HL-60/S4 (cell line): Measurements from ENCODE around the gene TBC1D5.
"Not testable (repeated sequence)": the region's sequence is repeated elsewhere in the genome, so short reads cannot be mapped to it uniquely, and the experiment has no call there.

Source experiments
- in situ Hi-C: fragments of 300-500 bp; cut with MboI; formaldehyde crosslinking; loops from 2 replicates; pipeline ENCODE4 v1.14.3; 2022; ENCODE audit warnings: low sequenced_read_pairs

Gene TBC1D5

GRCh38 chr3:17648630-17649355 lies 93.6 kb downstream of the TBC1D5 start:
- in situ Hi-C loops: not testable (repeated sequence)

- in situ Hi-C loops: no loop called here
Measured at GRCh38 chr3:17645074-17645698, 97.2 kb downstream of the TBC1D5 start.

GRCh38 chr3:17643691-17644090 lies 98.7 kb downstream of the TBC1D5 start:
- in situ Hi-C loops: no loop called here

DNA sequence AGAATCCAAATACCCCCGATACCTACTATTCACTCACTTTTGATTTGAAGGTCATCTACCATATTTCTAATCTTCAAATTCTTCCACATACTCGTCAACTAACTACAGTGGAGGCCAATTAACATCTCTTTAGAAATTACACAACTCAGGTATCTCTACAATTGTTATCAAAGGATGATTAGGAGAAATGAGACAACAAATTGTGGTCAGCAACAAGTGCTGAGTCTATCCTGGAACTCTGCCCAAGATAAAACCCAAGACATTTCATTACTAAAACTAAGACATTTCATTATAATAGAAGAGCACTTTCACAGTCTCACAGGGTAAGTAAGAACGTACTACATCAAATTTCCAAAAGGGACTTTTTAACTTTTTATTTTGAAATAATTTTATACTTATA lies 100.0 kb downstream of the TBC1D5 start:
- in situ Hi-C loops: no loop called here

- in situ Hi-C loops: no loop called here
Measured at GRCh38 chr3:17640466-17640865, 102.0 kb downstream of the TBC1D5 start.

- in situ Hi-C loops: no loop called here
Measured at GRCh38 chr3:17639765-17640164, 102.7 kb downstream of the TBC1D5 start.

DNA sequence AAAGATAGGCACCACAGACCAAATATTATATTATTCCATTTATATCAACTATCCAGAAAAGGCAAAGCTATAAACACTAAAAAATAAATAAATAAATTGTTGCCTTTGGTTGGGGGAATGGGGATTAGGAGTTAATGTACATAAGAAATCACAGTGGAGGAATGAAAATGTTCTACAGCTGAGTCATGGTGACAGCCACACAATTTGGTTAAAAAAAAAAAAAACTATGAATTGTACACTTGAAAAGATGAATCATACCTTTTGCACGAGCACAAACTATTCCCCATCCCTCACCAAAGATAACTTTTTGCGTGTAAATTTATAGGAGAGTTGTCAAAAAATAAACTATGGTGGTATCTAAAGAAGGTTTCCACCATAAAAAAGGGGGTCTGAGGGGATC lies 103.2 kb downstream of the TBC1D5 start:
- in situ Hi-C loops: no loop called here

- in situ Hi-C loops: no loop called here
Measured at GRCh38 chr3:17638356-17638755, 104.1 kb downstream of the TBC1D5 start.

DNA sequence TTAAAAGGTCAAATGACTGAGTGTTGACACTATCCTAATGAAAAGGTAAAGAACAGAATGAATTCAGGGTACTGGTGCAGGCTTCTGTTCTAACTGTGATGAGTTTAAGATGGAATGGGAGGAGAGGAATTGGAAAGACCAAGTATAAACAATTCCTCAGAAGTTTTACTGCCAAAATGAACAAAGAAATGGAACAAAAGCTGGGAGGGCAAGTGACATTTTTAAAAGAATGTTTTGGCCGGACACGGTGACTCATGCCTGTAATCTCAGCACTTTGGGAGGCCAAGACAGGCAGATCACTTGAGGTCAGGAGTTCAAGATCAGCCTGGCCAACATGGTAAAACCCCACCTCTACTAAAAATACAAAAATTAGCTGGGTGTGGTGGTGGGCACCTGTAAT lies 106.8 kb downstream of the TBC1D5 start:
- in situ Hi-C loops: not testable (repeated sequence)

GRCh38 chr3:17634964-17635363 lies 107.5 kb downstream of the TBC1D5 start:
- in situ Hi-C loops: no loop called here

DNA sequence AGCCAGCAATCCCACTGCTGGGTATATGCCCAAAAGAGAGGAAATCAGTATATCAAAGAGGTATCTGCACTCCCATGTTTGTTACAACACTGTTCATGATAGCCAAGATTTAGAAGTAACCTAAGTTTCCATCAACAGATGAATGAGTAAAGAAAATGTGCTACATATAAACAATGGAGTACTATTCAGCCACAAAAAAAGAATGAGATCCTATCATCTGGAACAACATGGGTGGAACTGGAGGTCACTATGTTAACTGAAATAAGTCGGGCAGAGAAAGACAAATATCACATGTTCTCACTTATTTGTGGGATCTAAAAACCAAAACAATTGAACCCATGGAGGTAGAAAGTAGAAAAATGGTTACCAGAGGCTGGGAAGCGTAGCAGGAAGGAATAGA lies 108.2 kb downstream of the TBC1D5 start:
- in situ Hi-C loops: no loop called here

DNA sequence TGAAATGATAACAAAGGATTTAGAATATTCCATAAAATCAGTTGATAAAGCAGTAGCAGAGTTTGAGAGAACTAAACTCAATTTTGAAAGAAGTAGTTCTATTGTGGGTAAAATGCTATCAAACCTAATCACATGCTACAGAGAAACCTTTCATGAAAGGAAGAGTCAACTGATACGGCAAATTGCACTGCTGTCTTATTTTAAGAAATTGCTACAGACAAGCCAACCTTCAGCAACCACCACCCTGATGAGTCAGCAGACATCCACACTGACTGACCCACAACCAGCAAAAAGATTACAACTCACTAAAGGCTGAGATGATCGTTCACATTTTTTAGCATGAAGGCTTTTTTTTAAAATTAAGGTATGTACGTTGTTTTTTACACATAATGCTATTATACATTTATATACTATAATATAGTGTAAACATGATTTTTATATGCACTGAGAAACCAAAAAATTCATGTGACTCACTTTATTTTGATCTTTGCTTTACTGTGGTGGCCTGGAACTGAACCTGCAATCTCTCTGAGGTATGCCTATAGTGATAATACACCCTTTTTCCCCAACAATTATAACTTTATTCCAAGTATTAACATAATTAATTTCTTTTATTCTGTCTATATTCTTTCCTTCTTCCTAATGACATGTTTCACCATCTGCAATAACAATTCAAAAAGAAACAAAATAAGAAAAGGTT lies 109.9 kb downstream of the TBC1D5 start:
- in situ Hi-C loops: no loop called here

GRCh38 chr3:17631609-17632008 lies 110.8 kb downstream of the TBC1D5 start:
- in situ Hi-C loops: no loop called here

DNA sequence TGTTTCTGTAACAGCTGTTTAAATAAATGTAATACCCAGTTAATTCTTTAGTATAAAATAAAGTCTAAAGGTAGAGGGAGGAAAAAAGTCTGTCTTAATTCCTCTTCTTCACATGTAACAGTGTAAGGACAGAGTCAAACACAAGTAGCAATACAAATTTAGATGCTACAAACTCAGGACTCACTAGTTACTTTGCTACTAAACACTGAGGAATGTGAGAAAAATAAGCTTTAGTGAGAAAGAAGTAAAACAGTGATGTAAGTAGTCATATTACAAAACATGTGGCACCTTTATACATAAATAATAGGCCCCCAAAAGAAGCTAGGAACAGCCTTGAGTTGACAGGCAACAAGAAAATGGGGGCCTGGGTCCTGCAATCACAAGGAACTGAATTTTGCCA lies 113.0 kb downstream of the TBC1D5 start:
- in situ Hi-C loops: no loop called here

- in situ Hi-C loops: no loop called here
Measured at GRCh38 chr3:17626395-17626794, 116.0 kb downstream of the TBC1D5 start.

DNA sequence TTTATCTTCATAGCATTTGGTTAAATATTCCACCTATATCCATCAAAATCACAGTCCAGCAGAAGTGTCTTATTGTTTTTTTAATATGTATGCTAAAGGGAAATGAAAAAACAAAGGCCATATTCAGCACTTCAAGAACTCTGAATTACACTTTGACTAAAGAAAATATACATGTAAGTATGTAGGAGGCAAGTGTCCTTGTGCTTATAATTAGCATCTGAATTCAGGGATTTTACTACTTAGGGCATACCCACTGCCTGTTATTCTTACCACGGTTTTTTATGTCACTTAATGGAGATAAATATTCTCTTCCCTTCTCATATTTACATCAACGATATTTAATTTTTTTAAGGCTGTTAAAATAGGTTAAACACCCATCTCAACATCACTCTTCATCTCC lies 117.3 kb downstream of the TBC1D5 start:
- in situ Hi-C loops: no loop called here

DNA sequence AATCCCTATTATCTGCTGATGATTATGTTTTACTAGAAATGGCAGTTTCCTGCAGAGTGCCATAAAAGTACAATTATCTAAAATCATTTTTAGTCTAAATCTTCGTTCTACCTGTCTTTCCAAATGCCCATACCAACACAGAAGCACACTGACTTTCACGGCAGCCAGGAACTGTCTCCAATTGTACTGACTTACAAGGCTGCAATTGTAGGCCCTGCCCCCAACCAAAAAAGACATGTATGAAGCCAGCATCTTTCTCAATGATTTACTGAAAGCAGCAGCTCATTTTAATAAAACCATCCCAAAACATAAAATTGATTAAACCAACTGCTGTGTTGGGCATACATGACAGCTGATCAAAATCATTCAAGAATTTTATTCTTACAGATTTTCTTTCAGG lies 119.0 kb downstream of the TBC1D5 start:
- in situ Hi-C loops: no loop called here

DNA sequence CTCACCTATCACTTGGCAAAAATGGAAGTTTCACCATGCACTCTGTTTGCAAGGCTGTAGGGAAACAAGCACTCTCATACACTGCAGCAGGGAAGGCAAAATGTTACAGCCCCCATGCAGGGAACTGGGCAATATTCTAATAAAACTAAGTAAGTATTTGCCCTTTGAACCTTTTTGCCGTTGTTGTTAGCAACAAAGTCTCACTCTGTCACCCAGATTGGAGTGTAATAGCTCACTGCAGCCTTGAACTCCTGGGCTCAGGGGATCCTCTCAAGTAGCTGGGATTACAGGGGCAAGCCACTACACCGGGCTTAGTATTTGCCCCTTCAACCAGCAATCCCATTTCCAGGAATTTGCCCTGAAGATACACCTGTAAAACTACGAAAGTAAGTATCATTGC lies 122.5 kb downstream of the TBC1D5 start:
- in situ Hi-C loops: no loop called here

DNA sequence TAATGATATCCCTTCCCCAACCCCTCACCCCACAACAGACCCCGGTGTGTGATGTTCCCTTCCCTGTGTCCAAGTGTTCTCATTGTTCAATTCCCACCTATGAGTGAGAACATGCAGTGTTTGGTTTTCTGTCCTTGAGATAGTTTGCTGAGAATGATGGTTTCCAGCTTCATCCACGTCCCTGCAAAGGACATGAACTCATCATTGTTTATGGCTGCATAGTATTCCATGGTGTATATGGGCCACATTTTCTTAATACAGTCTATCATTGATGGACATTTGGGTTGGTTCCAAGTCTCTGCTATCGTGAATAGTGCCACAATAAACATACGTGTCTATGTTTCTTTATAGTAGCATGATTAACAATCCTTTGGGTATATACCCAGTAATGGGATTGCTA lies 129.4 kb downstream of the TBC1D5 start:
- in situ Hi-C loops: not testable (repeated sequence)

- in situ Hi-C loops: no loop called here
Measured at GRCh38 chr3:17607905-17608304, 134.5 kb downstream of the TBC1D5 start.

DNA sequence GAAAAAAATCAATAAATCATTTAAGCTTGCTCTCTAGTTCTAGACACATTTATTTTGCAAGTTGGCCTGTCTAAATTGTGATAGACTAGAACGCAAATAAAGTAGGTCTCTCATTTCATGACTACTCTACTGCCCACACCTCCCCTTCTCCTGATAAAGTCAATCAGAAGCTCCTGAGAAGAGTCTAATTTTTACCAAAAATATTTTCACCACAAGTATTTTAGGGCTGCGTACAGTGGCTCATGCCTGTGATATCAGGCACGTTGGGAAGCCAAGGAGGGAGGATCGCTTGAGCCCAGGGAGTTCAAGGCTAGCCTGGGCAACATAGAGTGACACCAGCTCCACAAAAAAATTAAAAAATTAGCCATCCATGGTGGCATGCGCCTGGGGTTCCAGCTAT lies 136.5 kb downstream of the TBC1D5 start:
- in situ Hi-C loops: no loop called here

- in situ Hi-C loops: no loop called here
Measured at GRCh38 chr3:17605032-17605431, 137.4 kb downstream of the TBC1D5 start.
